ENCODE results near the gene ZFX.

ZFX gene

GRCh38 chrX:24203072-24203808, 53.7 kb downstream of the ZFX start:
- no peak for DNase-seq

- no peak for DNase-seq
These were observed 54.8 kb downstream of the ZFX start for GRCh38 chrX:24204331-24204730.

- DNase-seq: no peak
These were observed 55.4 kb downstream of the ZFX start for GRCh38 chrX:24204958-24205357.

- no peak for DNase-seq
These were observed 58.3 kb downstream of the ZFX start for GRCh38 chrX:24207826-24208225.

GRCh38 chrX:24208496-24209240, 59.1 kb downstream of the ZFX start:
- no peak for DNase-seq

GRCh38 chrX:24210190-24210589, 60.7 kb downstream of the ZFX start:
- DNase-seq: no peak

GRCh38 chrX:24214568-24214967, 65.0 kb downstream of the ZFX start:
- DNase-seq: no peak

GRCh38 chrX:24215272-24215671, 65.7 kb downstream of the ZFX start:
- DNase-seq: no peak

GRCh38 chrX:24216037-24216436, 66.5 kb downstream of the ZFX start:
- no peak for DNase-seq

GRCh38 chrX:24216827-24217226, 67.3 kb downstream of the ZFX start:
- no peak for DNase-seq

GRCh38 chrX:24219320-24219719, 69.8 kb downstream of the ZFX start:
- no peak for DNase-seq

- DNase-seq: no peak
These were observed 72.3 kb downstream of the ZFX start for GRCh38 chrX:24221872-24222271.

- no peak for DNase-seq
These were observed 75.7 kb downstream of the ZFX start for GRCh38 chrX:24225265-24225664.

GRCh38 chrX:24226176-24226575, 76.6 kb downstream of the ZFX start:
- DNase-seq: no peak

GRCh38 chrX:24228596-24228995, 79.1 kb downstream of the ZFX start:
- no peak for DNase-seq

GRCh38 chrX:24229400-24229879, 79.9 kb downstream of the ZFX start:
- DNase-seq: no peak

- DNase-seq: no peak
These were observed 80.4 kb downstream of the ZFX start for GRCh38 chrX:24229976-24230375.

- DNase-seq: no peak
These were observed 81.6 kb downstream of the ZFX start for GRCh38 chrX:24231131-24231540.

- DNase-seq: no peak
These were observed 82.2 kb downstream of the ZFX start for GRCh38 chrX:24231641-24232179.

GRCh38 chrX:24232796-24233195, 83.3 kb downstream of the ZFX start:
- no peak for DNase-seq

GRCh38 chrX:24235084-24235710, 85.7 kb downstream of the ZFX start:
- no peak for DNase-seq

- DNase-seq: no peak
These were observed 92.5 kb downstream of the ZFX start for GRCh38 chrX:24241822-24242648.

Data from SIG-M5 (cell line).